EH (cell line): Measurements from ENCODE around the gene PHOSPHO1.
A peak's percentile ranks its signal among the peaks of the same experiment; 100 is the strongest.

Experiments used
- DNase-seq: peaks from one replicate; pipeline ENCODE4 v3.0.0-alpha.2; 2015; ENCODE audit warnings: low read depth

Gene PHOSPHO1

GRCh38 chr17:49218941-49219913 lies 11.4 kb downstream of the PHOSPHO1 start:
- DNase-seq, result no peak

DNA sequence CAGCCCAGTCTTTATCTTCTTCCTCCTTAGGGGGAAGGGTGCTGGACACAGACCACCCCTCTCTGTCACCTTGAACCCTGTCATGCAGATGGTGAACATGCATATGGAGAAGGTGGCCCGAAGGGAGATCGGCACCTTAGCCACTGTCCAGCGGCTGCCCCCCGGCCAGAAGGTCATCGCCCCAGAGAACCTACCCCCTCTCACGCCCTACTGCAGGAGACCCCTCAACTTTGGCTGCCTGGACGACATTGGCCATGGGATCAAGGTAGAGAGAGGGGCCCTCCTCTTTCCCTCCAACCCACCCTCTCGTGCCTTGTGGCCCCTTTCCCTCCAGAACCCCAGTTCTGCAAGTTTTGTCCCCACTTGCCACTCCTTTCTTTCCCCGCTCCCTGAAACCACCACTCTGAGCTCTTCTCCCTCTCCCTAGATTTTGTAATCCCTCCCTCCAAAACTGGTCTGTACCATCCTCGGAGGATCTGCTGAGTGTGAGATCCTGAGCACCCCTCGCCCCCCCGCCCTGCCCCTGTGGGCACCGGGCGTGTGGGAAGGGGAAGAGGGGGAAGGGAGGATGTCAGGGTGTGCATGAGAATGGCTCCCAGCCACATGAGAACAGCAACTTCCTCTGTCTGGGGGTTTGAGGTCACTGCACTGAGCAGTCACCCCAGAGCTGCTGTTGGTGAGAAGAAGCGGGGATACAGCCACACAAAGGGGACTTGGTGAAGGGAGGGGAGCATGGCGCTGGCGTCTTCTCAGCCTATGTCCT lies 12.8 kb downstream of the PHOSPHO1 start:
- no peak for DNase-seq

DNA sequence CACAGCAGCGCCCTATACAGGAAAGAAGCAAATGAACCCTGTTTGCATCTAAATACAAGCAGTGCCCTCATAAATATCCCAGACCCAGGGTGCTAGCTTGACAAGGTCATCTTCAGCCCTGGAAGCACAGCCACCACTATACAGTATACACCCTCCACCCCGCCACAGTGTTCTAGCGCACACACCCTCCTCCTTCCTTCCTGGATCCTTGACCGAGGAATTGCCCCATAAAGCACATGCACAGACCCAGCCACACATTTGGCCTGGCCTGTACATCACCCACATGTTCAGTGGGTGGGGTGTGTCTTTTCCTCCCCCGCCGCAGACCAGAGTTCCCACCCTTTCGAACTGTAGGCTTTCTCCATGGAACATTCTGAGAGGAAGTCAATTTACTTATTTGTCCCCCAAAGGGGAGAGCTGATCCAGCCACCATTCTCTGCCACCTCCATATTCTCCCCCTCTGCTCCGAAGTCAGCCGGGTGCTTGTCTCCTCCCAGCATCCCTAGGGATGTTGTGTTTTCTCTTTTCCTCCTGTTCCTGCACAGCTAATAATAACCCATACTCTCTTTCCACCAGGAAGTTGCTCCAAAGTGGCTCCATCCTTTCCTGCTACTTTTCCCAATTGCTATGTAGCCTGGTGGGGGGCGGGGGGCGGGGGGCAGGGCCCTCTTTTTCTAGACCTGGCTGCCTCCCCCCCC lies 13.5 kb downstream of the PHOSPHO1 start:
- DNase-seq, result no peak

- DNase-seq, result no peak
Measured at GRCh38 chr17:49216482-49216881, 14.1 kb downstream of the PHOSPHO1 start.

- peak; percentile 21 for DNase-seq
Measured at GRCh38 chr17:49214676-49215360, 15.8 kb downstream of the PHOSPHO1 start.

DNA sequence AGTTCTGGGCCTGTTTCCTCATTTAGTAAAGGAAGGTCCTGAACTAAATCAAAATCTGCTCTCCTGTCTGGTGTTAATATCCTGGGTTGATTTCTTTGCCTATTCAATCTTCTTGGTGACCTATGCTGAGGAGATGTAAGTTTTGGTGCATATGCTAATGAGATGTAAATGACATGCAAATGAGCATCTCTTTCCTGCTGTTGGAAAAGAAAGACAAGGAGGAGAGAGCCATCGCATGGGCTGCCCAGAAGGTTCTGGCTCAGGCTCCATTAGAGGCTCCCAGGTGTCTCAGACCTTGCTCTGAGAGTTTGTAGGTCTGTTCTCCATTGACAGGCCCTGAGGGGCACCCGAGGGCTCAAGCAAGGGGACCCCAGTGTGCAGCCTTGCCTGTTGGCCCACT lies 16.7 kb downstream of the PHOSPHO1 start:
- no peak for DNase-seq

- no peak for DNase-seq
Measured at GRCh38 chr17:49213399-49213798, 17.2 kb downstream of the PHOSPHO1 start.

DNA sequence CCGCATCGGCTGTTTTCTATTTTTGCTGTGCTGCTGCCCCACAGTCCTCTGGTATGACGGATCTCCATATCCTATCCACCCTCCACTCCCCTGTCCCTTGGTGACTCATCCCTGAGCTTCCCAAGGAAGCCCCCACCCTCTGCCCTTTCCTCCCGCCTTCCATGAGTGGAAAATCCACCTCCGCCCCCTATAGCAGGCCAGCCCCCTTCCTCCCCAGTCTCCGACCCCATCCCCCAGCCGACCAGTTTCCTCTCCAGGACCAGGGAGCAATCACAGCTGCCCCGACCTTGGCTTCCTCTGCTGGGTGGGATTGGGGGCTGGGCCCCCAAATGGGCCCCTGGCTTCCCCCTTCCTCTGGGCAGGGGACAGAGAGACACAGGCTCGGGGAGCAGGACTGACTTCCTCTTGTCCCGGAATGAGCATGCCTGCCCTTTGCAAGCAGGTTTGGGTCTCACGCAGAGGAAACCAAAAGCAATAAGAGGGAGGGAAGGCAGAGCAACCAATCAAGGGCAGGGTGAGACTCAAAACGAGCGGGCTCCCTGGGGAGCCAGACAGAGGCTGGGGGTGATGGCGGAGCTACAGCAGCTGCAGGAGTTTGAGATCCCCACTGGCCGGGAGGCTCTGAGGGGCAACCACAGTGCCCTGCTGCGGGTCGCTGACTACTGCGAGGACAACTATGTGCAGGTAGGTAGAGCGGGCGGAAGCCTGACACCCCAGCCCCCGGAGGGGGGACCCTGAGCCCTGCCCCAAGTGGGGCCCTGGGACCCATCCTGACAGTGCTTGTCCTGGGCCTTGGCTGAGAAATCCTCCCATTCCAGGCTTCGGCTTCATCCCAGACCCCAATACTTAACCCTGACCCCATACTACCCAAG lies 20.2 kb downstream of the PHOSPHO1 start, which contains the start of the genes ABI3 and GNGT2:
ABI3 (plus strand) TSS at position 550 of the 872 bp plus-strand sequence; CDS start at position 568, 18 bp downstream.
GNGT2 (minus strand) TSS at position 417 of the 872 bp plus-strand sequence. CDS start 3,152 bp downstream, outside the sequence.
- DNase-seq, result peak; percentile 86

DNA sequence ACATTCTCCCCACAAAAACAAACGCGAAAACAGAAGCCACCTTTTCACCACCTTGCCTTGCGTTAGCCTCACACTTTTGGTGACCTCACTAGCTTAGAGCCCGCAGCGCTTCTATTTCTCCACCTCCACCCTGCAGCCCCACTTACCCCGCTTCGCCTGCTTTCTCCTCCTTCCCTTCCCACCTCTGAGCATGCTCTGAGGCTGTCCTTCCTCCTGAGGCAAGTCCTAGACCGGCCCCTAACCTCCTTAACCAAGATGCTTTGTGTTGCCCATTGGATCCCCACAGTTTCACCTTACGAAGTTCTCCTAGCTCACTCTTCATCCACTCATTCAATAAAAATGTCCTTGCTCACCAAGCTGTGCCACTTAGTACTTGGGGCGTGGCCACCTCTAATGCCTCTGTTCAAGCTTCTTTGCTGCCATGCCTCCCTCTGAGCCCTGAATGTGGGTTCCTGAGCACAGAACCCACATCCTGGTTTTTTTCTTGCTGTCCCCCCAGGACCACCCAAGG lies 21.5 kb downstream of the PHOSPHO1 start:
- DNase-seq, result peak; percentile 47

DNA sequence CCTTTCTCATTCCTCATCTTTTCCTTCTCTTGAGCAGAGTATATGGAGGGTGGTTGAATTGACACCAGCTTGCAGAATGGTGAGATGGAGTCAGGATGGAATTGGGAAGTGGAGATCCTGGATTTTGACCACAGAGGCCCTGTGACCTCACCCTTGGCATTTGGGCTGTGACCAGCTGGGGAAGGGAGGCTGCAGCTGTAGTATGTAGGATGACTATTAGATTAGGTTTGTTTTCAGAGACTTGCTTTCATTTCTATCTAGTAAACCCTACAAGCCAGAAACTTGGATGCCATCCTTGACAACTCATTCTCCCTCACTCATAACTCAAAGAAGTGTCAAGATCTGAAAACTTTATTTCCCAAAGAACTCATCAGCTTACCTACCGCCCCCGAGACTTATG lies 26.1 kb downstream of the PHOSPHO1 start:
- peak; percentile 35 for DNase-seq

DNA sequence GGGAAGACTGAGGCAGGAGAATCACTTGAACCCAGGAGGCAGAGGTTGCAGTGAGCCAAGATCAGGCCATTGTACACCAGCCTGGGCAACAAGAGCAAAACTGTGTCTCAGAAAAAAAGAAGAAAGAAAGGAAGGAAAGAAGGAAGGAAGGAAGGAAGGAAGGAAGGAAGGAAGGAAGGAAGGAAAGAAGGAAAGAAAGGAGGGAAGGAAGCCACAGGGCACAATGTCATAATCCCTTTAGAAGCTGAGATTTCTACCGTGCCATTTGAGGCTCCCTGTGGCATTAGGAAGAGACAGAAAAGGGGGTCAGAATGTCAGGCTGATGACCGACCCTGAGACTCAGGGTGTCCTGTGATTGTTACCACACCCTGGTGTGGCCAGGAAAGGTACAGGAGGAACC lies 26.8 kb downstream of the PHOSPHO1 start:
- DNase-seq, result no peak

GRCh38 chr17:49201481-49201927 lies 29.1 kb downstream of the PHOSPHO1 start:
- DNase-seq, result peak; percentile 84

- no peak for DNase-seq
Measured at GRCh38 chr17:49200423-49201083, 30.0 kb downstream of the PHOSPHO1 start.

GRCh38 chr17:49198211-49198610 lies 32.4 kb downstream of the PHOSPHO1 start:
- DNase-seq, result no peak

GRCh38 chr17:49197346-49197998 lies 33.1 kb downstream of the PHOSPHO1 start:
- peak; percentile 11 for DNase-seq

- DNase-seq, result no peak
Measured at GRCh38 chr17:49196520-49196919, 34.1 kb downstream of the PHOSPHO1 start.

GRCh38 chr17:49195751-49196150 lies 34.8 kb downstream of the PHOSPHO1 start:
- no peak for DNase-seq

- DNase-seq, result no peak
Measured at GRCh38 chr17:49194297-49194607, 36.3 kb downstream of the PHOSPHO1 start.
